WTC11 (cell line): ENCODE data around the gene WNT11. TPM values are rescaled to one million over a fixed set of nuclear protein-coding genes. Genes with fewer than 3 reads are reported as not detected.

Experiments used
- ATAC-seq: fragments of 200-7000 bp; cut with Tn5 transposase; 2 replicates; pipeline ENCODE4 v1.10.0; 2021; ENCODE audit warnings: mild to moderate bottlenecking, moderate library complexity
- CTCF ChIA-PET: fragments of 300-600 bp; sonication (Branson Sonifier 250); formaldehyde crosslinking; loops from one replicate; lab custom pipeline; 2021; ENCODE audit warnings: antibody characterized with exemption; lab: Charles Lee
- POLR2A ChIA-PET: fragments of 350-600 bp; sonication (Branson Sonifier 250); formaldehyde crosslinking; loops from one replicate; lab custom pipeline; 2021; ENCODE audit warnings: antibody characterized with exemption; lab: Charles Lee
- DNase-seq: peaks from one replicate; pipeline ENCODE4 v3.0.0; 2021; ENCODE audit warnings: low spot score
- H3K27ac Mint-ChIP-seq: 2 replicates; pipeline ENCODE4 v1.8.0; 2021; ENCODE audit warnings: mixed read lengths
- H3K27me3 Mint-ChIP-seq: 2 replicates; pipeline ENCODE4 v1.8.0; 2021; ENCODE audit warnings: low read depth, mild to moderate bottlenecking, moderate library complexity, mixed read lengths
- H3K36me3 Mint-ChIP-seq: 2 replicates; pipeline ENCODE4 v1.8.0; 2021; ENCODE audit warnings: mixed read lengths
- H3K4me1 Mint-ChIP-seq: 2 replicates; pipeline ENCODE4 v1.8.0; 2022; ENCODE audit warnings: mixed read lengths
- H3K4me3 Mint-ChIP-seq: 2 replicates; pipeline ENCODE4 v1.8.0; 2021; ENCODE audit warnings: mild to moderate bottlenecking, moderate library complexity, mixed read lengths
- H3K9me3 Mint-ChIP-seq: 2 replicates; pipeline ENCODE4 v1.8.0; 2021; ENCODE audit warnings: mixed read lengths
- FOXP1 ChIP-seq: sonication (generic); formaldehyde crosslinking; IDR thresholded peaks from 2 replicates; pipeline ENCODE4 v1.8.0; 2022; ENCODE audit warnings: missing genetic modification reagents, mild to moderate bottlenecking, moderate library complexity, borderline replicate concordance
- MYBL2 ChIP-seq: sonication (generic); formaldehyde crosslinking; IDR thresholded peaks from 2 replicates; pipeline ENCODE4 v1.8.1; 2023; ENCODE audit warnings: mild to moderate bottlenecking, moderate library complexity, missing genetic modification reagents
- NR2C2 ChIP-seq: sonication (generic); formaldehyde crosslinking; IDR thresholded peaks from 2 replicates; pipeline ENCODE4 v1.8.0; 2022; ENCODE audit warnings: mild to moderate bottlenecking, missing genetic modification reagents
- NR3C1 ChIP-seq: sonication (generic); formaldehyde crosslinking; conservative IDR thresholded peaks from 2 replicates; pipeline ENCODE4 v1.8.1; 2023; ENCODE audit warnings: low read depth, mild to moderate bottlenecking, missing genetic modification reagents
- PRRX2 ChIP-seq: fragments of 250-450 bp; sonication (Bioruptor Pico); IDR thresholded peaks from 2 replicates; pipeline ENCODE4 v1.8.0; 2021; ENCODE audit warnings: mild to moderate bottlenecking
- ZNF219 ChIP-seq: sonication (generic); formaldehyde crosslinking; IDR thresholded peaks from 2 replicates; pipeline ENCODE4 v1.8.0; 2023; ENCODE audit warnings: missing genetic modification reagents, mild to moderate bottlenecking, borderline replicate concordance
- ZNF232 ChIP-seq: sonication (generic); formaldehyde crosslinking; IDR thresholded peaks from 2 replicates; pipeline ENCODE4 v1.8.0; 2022; ENCODE audit warnings: mild to moderate bottlenecking, missing genetic modification reagents
- ZNF317 ChIP-seq: sonication (generic); formaldehyde crosslinking; IDR thresholded peaks from 2 replicates; pipeline ENCODE4 v1.8.1; 2023; ENCODE audit warnings: low read depth, mild to moderate bottlenecking, moderate library complexity, missing genetic modification reagents, borderline replicate concordance
- ZNF423 ChIP-seq: fragments of 250-450 bp; sonication (Bioruptor Pico); IDR thresholded peaks from 2 replicates; pipeline ENCODE4 v2.1.2; 2022; ENCODE audit warnings: mild to moderate bottlenecking, moderate library complexity
- total RNA-seq: library from RNA; stranded (reverse); gene quantifications from 3 replicates; pipeline ENCODE4 v1.2.3, GENCODE V29; 2021
- TF ChIP-seq, protein P1 (sequence below): sonication (generic); formaldehyde crosslinking; conservative IDR thresholded peaks from 2 replicates; pipeline ENCODE4 v1.8.1; 2022; ENCODE audit warnings: mild to moderate bottlenecking, missing genetic modification reagents
- TF ChIP-seq, protein P2 (sequence below): fragments of 250-450 bp; sonication (Bioruptor Pico); IDR thresholded peaks from 2 replicates; pipeline ENCODE4 v1.9.0; 2021; ENCODE audit warnings: mild to moderate bottlenecking
- TF ChIP-seq, protein P3 (sequence below): sonication (generic); formaldehyde crosslinking; IDR thresholded peaks from 2 replicates; pipeline ENCODE4 v1.8.0; 2022; ENCODE audit warnings: mild to moderate bottlenecking, missing genetic modification reagents
- TF ChIP-seq, protein P4 (sequence below): sonication (generic); formaldehyde crosslinking; IDR thresholded peaks from 2 replicates; pipeline ENCODE4 v1.8.0; 2023; ENCODE audit warnings: missing genetic modification reagents, mild to moderate bottlenecking, borderline replicate concordance
- TF ChIP-seq, protein P5 (sequence below): sonication (generic); formaldehyde crosslinking; IDR thresholded peaks from 2 replicates; pipeline ENCODE4 v1.8.1; 2023; ENCODE audit warnings: mild to moderate bottlenecking, missing genetic modification reagents
- TF ChIP-seq, protein P6 (sequence below): fragments of 250-450 bp; sonication (Bioruptor Pico); IDR thresholded peaks from 2 replicates; pipeline ENCODE4 v2.1.2; 2022; ENCODE audit warnings: mild to moderate bottlenecking, moderate library complexity
- TF ChIP-seq, protein P7 (sequence below): fragments of 250-450 bp; sonication (Bioruptor Pico); IDR thresholded peaks from 2 replicates; pipeline ENCODE4 v1.8.0; 2021; ENCODE audit warnings: mild to moderate bottlenecking

The WNT11 gene
- total RNA-seq, 1 experiment from 2014 or later: 0.79 TPM

DNA sequence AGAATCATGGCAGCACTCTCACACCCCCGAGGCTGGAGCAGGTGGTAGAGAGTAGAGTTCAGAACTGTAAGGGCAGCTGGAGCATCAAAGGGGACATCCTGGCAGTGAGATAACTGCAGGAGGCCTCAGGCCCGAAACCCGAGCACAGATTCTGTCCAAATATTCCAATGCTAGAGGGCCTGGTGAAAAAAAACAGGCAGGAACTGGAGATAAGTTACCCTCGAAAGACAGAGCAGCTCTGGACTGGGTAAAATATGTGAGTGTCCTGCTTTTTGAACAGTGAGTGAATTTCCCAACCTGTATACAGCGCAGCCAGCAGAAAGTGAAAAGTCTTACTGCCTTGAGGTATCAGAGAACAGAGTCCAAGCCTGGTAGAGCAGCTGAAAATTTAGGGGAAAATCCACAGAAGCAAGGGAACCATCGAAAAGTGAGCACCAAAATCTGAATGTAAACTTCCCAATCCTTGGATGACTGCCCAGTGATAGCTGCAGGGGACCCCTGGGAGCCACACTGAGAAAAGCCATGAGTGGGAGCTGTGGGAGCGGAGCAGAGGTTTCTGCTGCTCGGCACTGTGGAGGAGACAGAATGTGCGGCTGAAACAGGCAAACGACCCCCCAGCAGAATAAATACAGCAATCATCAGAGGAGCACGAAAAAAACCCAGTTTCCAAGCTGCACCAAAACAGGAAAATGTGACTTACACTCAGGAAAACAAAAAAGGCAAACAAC, 50.6 kb downstream of the WNT11 start (continued):
- TF ChIP-seq, protein P1, sequence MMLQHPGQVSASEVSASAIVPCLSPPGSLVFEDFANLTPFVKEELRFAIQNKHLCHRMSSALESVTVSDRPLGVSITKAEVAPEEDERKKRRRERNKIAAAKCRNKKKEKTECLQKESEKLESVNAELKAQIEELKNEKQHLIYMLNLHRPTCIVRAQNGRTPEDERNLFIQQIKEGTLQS (CRISPR knock-in tag): no peak
- TF ChIP-seq, protein P2, sequence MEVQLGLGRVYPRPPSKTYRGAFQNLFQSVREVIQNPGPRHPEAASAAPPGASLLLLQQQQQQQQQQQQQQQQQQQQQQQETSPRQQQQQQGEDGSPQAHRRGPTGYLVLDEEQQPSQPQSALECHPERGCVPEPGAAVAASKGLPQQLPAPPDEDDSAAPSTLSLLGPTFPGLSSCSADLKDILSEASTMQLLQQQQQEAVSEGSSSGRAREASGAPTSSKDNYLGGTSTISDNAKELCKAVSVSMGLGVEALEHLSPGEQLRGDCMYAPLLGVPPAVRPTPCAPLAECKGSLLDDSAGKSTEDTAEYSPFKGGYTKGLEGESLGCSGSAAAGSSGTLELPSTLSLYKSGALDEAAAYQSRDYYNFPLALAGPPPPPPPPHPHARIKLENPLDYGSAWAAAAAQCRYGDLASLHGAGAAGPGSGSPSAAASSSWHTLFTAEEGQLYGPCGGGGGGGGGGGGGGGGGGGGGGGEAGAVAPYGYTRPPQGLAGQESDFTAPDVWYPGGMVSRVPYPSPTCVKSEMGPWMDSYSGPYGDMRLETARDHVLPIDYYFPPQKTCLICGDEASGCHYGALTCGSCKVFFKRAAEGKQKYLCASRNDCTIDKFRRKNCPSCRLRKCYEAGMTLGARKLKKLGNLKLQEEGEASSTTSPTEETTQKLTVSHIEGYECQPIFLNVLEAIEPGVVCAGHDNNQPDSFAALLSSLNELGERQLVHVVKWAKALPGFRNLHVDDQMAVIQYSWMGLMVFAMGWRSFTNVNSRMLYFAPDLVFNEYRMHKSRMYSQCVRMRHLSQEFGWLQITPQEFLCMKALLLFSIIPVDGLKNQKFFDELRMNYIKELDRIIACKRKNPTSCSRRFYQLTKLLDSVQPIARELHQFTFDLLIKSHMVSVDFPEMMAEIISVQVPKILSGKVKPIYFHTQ (CRISPR knock-in tag): no peak
- TF ChIP-seq ZNF317 (CRISPR knock-in tag): no peak

DNA sequence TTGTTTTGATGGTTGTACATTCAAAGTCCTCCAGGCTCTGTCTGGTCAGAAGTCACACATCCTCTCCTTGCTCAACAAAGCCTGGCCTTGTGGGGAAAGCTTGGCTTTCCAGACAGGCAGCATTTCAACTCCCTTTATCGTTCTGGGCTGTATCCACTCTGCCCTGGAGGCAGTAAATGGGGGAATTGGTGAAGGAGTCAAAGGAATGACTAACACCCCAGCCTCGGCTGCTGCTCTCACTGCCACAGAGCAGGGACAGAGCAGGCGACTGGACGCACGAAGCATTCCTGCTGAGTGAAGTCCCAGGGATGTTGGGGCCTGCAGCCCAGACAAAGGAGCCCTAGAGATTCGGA, 52.8 kb downstream of the WNT11 start:
- ATAC-seq: no peak
- CTCF ChIA-PET: interaction anchor here (0.5 to 2.7 kb wide), 6 partner anchors 8 to 255 kb away, joined by 3 to 106 read pairs (median 12); partner anchors contain the start of gene WNT11
- H3K27me3 Mint-ChIP-seq: peaks cover 22% of the 10 kb centered on the region
- H3K9me3 Mint-ChIP-seq: no peaks in the 10 kb centered on the region
- no peak for DNase-seq
- H3K4me3 Mint-ChIP-seq: no peak overlapping the region
- H3K4me1 Mint-ChIP-seq: peaks cover 13% of the 10 kb centered on the region
- POLR2A ChIA-PET: no interaction called here
- TF ChIP-seq ZNF219 (no peak), ZNF232 (CRISPR knock-in tag) (no peak), NR2C2 (CRISPR knock-in tag) (no peak), MYBL2 (CRISPR knock-in tag) (no peak), NR3C1 (CRISPR knock-in tag) (no peak)
- TF ChIP-seq, protein P3, sequence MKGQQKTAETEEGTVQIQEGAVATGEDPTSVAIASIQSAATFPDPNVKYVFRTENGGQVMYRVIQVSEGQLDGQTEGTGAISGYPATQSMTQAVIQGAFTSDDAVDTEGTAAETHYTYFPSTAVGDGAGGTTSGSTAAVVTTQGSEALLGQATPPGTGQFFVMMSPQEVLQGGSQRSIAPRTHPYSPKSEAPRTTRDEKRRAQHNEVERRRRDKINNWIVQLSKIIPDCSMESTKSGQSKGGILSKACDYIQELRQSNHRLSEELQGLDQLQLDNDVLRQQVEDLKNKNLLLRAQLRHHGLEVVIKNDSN (CRISPR knock-in tag): no peak
- no peaks in the 10 kb centered on the region for H3K36me3 Mint-ChIP-seq
- H3K27ac Mint-ChIP-seq: no peak overlapping the region

DNA sequence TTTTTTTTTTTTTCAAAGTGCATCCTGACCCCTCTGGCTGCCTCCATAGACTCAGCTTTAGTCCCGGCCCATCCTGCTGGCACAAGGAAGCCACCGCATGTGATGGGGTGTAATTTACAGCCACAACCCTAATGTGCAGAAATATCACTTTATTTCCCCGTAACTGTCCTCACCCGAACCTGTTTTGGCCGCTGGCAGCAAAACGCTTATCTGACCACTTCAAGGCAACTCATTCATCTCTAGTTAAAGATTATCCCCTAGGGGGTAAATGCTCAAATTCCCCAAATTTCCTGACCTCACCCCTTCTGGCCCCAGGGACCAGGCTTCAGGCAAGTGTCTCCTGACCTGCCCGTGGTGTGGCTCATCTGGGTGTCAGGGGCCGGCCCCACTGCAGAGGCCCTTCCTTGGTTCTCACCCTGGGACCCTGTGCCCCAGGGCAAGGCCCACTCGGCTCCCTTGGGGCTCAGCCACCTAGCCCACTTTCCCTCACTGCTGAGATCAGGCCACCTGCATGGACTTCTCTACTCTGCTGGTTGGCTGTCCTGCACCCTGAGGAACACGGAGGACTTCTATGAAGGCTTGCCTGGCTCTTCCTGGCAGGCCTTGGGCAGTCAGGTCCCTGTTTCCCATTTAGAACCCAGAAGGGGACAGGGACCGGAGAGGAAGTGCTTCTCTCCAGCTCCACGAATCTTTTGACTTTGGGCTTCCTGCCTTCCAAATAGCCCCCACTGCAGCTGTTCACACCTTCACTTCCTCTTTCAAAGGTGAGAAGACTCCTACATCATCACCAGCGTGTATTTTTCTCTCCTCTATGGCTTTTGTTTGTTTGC, 53.3 kb downstream of the WNT11 start:
- TF ChIP-seq, protein P4, sequence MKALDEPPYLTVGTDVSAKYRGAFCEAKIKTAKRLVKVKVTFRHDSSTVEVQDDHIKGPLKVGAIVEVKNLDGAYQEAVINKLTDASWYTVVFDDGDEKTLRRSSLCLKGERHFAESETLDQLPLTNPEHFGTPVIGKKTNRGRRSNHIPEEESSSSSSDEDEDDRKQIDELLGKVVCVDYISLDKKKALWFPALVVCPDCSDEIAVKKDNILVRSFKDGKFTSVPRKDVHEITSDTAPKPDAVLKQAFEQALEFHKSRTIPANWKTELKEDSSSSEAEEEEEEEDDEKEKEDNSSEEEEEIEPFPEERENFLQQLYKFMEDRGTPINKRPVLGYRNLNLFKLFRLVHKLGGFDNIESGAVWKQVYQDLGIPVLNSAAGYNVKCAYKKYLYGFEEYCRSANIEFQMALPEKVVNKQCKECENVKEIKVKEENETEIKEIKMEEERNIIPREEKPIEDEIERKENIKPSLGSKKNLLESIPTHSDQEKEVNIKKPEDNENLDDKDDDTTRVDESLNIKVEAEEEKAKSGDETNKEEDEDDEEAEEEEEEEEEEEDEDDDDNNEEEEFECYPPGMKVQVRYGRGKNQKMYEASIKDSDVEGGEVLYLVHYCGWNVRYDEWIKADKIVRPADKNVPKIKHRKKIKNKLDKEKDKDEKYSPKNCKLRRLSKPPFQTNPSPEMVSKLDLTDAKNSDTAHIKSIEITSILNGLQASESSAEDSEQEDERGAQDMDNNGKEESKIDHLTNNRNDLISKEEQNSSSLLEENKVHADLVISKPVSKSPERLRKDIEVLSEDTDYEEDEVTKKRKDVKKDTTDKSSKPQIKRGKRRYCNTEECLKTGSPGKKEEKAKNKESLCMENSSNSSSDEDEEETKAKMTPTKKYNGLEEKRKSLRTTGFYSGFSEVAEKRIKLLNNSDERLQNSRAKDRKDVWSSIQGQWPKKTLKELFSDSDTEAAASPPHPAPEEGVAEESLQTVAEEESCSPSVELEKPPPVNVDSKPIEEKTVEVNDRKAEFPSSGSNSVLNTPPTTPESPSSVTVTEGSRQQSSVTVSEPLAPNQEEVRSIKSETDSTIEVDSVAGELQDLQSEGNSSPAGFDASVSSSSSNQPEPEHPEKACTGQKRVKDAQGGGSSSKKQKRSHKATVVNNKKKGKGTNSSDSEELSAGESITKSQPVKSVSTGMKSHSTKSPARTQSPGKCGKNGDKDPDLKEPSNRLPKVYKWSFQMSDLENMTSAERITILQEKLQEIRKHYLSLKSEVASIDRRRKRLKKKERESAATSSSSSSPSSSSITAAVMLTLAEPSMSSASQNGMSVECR: no peak
- no peak for TF ChIP-seq FOXP1 (CRISPR knock-in tag)
- TF ChIP-seq PRRX2 (CRISPR knock-in tag): no peak
- TF ChIP-seq, protein P5, sequence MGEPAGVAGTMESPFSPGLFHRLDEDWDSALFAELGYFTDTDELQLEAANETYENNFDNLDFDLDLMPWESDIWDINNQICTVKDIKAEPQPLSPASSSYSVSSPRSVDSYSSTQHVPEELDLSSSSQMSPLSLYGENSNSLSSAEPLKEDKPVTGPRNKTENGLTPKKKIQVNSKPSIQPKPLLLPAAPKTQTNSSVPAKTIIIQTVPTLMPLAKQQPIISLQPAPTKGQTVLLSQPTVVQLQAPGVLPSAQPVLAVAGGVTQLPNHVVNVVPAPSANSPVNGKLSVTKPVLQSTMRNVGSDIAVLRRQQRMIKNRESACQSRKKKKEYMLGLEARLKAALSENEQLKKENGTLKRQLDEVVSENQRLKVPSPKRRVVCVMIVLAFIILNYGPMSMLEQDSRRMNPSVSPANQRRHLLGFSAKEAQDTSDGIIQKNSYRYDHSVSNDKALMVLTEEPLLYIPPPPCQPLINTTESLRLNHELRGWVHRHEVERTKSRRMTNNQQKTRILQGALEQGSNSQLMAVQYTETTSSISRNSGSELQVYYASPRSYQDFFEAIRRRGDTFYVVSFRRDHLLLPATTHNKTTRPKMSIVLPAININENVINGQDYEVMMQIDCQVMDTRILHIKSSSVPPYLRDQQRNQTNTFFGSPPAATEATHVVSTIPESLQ (CRISPR knock-in tag): no peak
- TF ChIP-seq ZNF423 (CRISPR knock-in tag): no peak
- TF ChIP-seq, protein P6, sequence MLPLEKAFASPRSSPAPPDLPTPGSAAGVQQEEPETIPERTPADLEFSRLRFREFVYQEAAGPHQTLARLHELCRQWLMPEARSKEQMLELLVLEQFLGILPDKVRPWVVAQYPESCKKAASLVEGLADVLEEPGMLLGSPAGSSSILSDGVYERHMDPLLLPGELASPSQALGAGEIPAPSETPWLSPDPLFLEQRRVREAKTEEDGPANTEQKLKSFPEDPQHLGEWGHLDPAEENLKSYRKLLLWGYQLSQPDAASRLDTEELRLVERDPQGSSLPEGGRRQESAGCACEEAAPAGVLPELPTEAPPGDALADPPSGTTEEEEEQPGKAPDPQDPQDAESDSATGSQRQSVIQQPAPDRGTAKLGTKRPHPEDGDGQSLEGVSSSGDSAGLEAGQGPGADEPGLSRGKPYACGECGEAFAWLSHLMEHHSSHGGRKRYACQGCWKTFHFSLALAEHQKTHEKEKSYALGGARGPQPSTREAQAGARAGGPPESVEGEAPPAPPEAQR (CRISPR knock-in tag): no peak
- TF ChIP-seq, protein P7, sequence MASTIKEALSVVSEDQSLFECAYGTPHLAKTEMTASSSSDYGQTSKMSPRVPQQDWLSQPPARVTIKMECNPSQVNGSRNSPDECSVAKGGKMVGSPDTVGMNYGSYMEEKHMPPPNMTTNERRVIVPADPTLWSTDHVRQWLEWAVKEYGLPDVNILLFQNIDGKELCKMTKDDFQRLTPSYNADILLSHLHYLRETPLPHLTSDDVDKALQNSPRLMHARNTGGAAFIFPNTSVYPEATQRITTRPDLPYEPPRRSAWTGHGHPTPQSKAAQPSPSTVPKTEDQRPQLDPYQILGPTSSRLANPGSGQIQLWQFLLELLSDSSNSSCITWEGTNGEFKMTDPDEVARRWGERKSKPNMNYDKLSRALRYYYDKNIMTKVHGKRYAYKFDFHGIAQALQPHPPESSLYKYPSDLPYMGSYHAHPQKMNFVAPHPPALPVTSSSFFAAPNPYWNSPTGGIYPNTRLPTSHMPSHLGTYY (CRISPR knock-in tag): no peak
- TF ChIP-seq, all 79 proteins: peak for 0

More for the DNA sequence above, 53.3 kb downstream of the WNT11 start:
- ATAC-seq (peak; percentile 31), DNase-seq (no peak)
- ChIA-PET CTCF (interaction anchor here (0.6 to 2.7 kb wide), 83 partner anchors 8 to 1450 kb away, joined by 3 to 106 read pairs (median 5); partner anchors contain the start of gene WNT11), POLR2A (interaction anchor here (0.6 to 0.9 kb wide), 3 partner anchors 256 to 365 kb away, joined by 3 read pairs; no protein-coding TSS in a partner anchor)
- Mint-ChIP-seq H3K36me3 (no peaks in the 10 kb centered on the region), H3K9me3 (no peaks in the 10 kb centered on the region), H3K4me1 (peaks cover 13% of the 10 kb centered on the region), H3K27me3 (peaks cover 22% of the 10 kb centered on the region), H3K27ac (no peak overlapping the region), H3K4me3 (peak overlapping the region; percentile 70)
